OCI-LY1 (cell line): ENCODE data around the gene ACE.

Source experiments
- CTCF ChIP-seq: fragments of 200-600 bp; sonication (generic), shearing (Covaris generic); IDR thresholded peaks from 2 replicates; pipeline ENCODE4 v1.5.1; 2017; ENCODE audit warnings: mild to moderate bottlenecking, antibody characterized with exemption, low read length, moderate library complexity, mixed read lengths
- EZH2 ChIP-seq: fragments of 200-600 bp; sonication (generic), shearing (Covaris generic); IDR thresholded peaks from 2 replicates; pipeline ENCODE4 v1.8.0; 2017; ENCODE audit warnings: borderline replicate concordance, mixed run types, mild to moderate bottlenecking, antibody characterized with exemption, low read length, moderate library complexity, mixed read lengths

- TF ChIP-seq CTCF (no peak), EZH2 (no peak)
These were observed 7.1 kb downstream of the ACE start for GRCh38 chr17:63483655-63484575.
